Coronary artery (tissue), 2 donors: ENCODE data around the gene DPYSL3.

Experiments used
- DNase-seq: peaks from one replicate; pipeline ENCODE4 v3.0.0-alpha.2; 2017; ENCODE audit warnings: low spot score
- H3K27ac ChIP-seq, 2 donors: fragments of 200-600 bp; sonication (generic); one replicate each; pipeline ENCODE4 v1.5.1; 2016 to 2019
- H3K4me3 ChIP-seq: fragments of 200-600 bp; sonication (generic); 2 replicates; pipeline ENCODE4 v1.5.1; 2016; ENCODE audit warnings: mild to moderate bottlenecking, moderate library complexity
- CTCF ChIP-seq: fragments of 200-600 bp; sonication (generic); IDR thresholded peaks from one replicate; pipeline ENCODE4 v1.5.1; 2019; ENCODE audit warnings: antibody characterized with exemption

Gene DPYSL3

DNA sequence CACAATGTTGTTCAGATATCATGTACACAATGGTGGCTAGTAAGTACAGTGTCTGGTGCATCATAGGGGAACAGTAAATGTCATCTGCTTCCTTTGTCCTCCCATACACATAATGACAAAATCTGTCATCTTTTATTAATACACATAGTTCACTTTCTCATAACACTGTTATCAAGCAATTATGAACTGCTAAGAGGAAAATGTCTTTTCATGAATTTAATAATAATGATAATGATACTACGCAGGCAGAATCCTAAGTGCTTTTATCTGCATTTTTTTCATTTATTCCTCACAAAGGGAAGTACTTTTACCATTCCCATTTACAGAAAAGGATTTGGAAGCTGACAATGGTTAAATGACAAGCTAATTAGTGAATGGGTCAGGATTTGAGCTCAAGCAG lies 35.7 kb downstream of the DPYSL3 start:
- Histone ChIP-seq H3K4me3 (no peak overlapping the region), H3K27ac (no peak overlapping the region)
- no peak for DNase-seq
- no peak for TF ChIP-seq CTCF

- DNase-seq = no peak
- H3K27ac ChIP-seq = no peak overlapping the region
- no peak overlapping the region for H3K4me3 ChIP-seq
- TF ChIP-seq CTCF = no peak
These were observed 37.0 kb downstream of the DPYSL3 start for GRCh38 chr5:147472664-147473475.

- no peak for DNase-seq
- TF ChIP-seq CTCF = no peak
- no peak overlapping the region for H3K27ac ChIP-seq
- no peak overlapping the region for H3K4me3 ChIP-seq
These were observed 41.8 kb downstream of the DPYSL3 start for GRCh38 chr5:147467973-147468508.

DNA sequence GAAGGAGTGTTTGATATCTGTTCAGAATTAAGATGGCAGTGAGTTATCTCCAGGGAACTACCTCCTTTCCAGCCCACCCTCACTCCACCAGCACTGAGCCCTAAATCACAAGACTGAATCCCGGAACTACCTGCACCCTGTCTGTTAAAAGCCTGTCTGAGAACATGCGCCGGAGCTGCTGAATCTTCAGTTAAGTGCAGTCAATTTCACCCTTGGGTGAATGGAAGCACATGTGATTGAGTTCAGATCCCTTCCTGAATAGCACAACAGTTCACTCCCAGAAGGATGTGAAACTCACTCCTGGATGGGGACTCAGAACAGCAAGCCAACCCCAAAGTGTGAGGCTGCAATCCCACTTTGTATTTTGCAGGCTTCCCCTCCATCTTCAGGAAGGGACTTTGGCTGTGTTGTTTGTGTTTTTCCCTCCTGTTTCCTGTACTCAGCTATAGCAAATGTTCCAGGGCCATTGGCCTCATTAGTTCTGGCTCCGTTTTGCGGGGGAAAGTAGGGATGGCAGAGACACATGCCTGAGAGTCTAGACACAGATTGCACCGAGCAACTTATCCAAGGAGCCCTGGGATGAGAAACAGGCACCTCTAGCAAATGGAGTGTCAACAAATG lies 43.4 kb downstream of the DPYSL3 start:
- Histone ChIP-seq H3K4me3 (no peak overlapping the region), H3K27ac (peak overlapping the region in 1 of 2 donors; percentile 34)
- TF ChIP-seq CTCF = no peak
- no peak for DNase-seq

DNA sequence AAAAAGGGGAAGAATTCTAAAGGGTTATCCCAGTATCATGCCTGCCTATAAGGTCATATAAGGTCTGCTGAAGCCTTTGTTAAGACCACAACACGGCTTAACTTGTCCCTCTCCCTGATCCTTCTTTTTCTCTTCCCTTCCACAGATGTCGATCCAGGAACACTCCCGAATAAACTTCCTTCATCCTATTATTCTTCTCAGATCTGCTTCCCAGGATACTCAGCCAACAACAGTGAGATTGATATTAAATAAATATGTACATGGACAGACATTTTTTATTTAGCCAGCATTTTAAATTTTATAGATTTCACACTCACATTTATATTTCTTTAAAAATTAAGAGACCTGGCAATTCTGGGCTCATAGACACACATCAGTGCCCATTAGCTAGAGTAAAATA lies 44.1 kb downstream of the DPYSL3 start:
- Histone ChIP-seq H3K4me3 (no peak overlapping the region), H3K27ac (no peak overlapping the region)
- no peak for TF ChIP-seq CTCF
- DNase-seq = no peak

DNA sequence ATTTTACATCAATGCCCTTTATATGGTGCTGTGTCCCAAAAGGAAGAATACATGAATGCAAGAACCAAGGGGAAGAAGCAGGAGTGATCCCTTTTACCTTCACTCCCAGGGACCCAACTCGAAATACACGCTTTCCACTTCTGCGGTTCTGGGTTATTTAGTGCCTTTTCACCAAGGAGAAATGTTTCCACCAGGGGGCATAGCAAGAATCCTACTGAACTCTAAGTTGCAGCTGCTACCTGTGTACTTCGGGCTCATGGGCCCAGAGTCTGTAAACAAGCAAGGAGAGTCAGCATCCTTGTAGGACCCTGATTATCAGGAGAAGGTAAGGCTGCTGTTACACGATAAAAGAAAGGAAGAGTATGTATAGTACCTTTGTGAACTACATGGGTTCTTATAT lies 45.7 kb downstream of the DPYSL3 start:
- no peak for DNase-seq
- TF ChIP-seq CTCF = no peak

DNA sequence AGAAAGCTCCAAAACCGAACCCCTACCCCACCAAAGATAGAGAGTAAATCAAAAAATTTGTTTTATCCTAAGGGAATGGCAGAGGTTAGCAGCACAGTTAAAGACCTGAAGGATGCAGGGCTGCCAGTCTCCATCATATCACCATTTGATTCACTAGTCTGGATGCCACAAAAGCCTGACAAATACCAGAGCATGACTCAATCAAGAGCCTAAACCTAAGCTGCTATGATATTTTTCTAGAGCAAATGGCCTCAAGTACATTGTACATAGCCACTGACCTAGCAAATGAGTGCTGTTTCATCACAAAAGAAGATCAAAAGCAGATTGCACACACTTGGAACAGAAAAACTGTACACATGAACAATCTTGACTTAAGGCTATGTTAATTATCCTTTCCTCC lies 48.0 kb downstream of the DPYSL3 start:
- no peak for TF ChIP-seq CTCF
- Histone ChIP-seq H3K4me3 (no peak overlapping the region), H3K27ac (no peak overlapping the region)
- DNase-seq = no peak

More for the DNA sequence above, 45.7 kb downstream of the DPYSL3 start:
- H3K4me3 ChIP-seq = no peak overlapping the region
- no peak overlapping the region for H3K27ac ChIP-seq
